IMR-90 (cell line): ENCODE measurements around the gene EXOC1L. TPM values are rescaled to one million over a fixed set of nuclear protein-coding genes. Genes with fewer than 3 reads are reported as not detected.
"Not testable (repeated sequence)": the region's sequence is repeated elsewhere in the genome, so short reads cannot be mapped to it uniquely, and the experiment has no call there.

Source experiments
- ATAC-seq: fragments of 200-7000 bp; cut with Tn5 transposase; 2 replicates; pipeline ENCODE4 v1.9.1; 2020; ENCODE audit warnings: low read depth, mild to moderate bottlenecking, moderate library complexity
- BruUV-seq: library from RNA; stranded (reverse); fragments of 400-500 nt; replicated peaks from 2 replicates; lab custom pipeline; 2021; lab: Mats Ljungman, UMichigan
- CTCF ChIA-PET: fragments of 300-600 bp; formaldehyde crosslinking; extraction: SDS; loops from one replicate; lab custom pipeline; 2021; ENCODE audit warnings: antibody characterized with exemption; lab: Yijun Ruan, JAX
- POLR2A ChIA-PET: fragments of 300-600 bp; sonication (Branson Sonifier 250); formaldehyde crosslinking; loops from one replicate; lab custom pipeline; 2022; ENCODE audit warnings: antibody characterized with exemption; ENCODE audit not compliant: unreplicated experiment; lab: Charles Lee
- DNase-seq: peaks from one replicate; pipeline ENCODE4 v3.0.0; 2013
- H2AFZ ChIP-seq: replicated peaks from 2 replicates; pipeline ENCODE3; 2013; ENCODE audit warnings: low read length, mild to moderate bottlenecking; ENCODE audit not compliant: poor library complexity
- H2AK5ac ChIP-seq: 2 replicates; pipeline ENCODE4 v1.6.1; 2013; ENCODE audit warnings: low read depth, low read length, inconsistent platforms
- H2AK9ac ChIP-seq: replicated peaks from 2 replicates; pipeline ENCODE3; 2013; ENCODE audit warnings: mild to moderate bottlenecking, low read depth, low read length, moderate library complexity; ENCODE audit not compliant: poor library complexity
- H2BK120ac ChIP-seq: 2 replicates; pipeline ENCODE4 v1.6.1; 2013; ENCODE audit warnings: low read depth, low read length, inconsistent platforms
- H2BK15ac ChIP-seq: 3 replicates; pipeline ENCODE4 v1.6.1; 2013; ENCODE audit warnings: low read depth, low read length, inconsistent platforms
- H2BK20ac ChIP-seq: 2 replicates; pipeline ENCODE4 v1.6.1; 2013; ENCODE audit warnings: low read depth, mild to moderate bottlenecking, inconsistent platforms, low read length, moderate library complexity
- H2BK5ac ChIP-seq: 2 replicates; pipeline ENCODE4 v1.6.1; 2013; ENCODE audit warnings: mild to moderate bottlenecking, low read depth, low read length, inconsistent platforms; ENCODE audit not compliant: poor library complexity, severe bottlenecking
- H3K14ac ChIP-seq: replicated peaks from 2 replicates; pipeline ENCODE4 v1.6.1; 2013; ENCODE audit warnings: low read depth, low read length, inconsistent platforms
- H3K18ac ChIP-seq: 2 replicates; pipeline ENCODE4 v1.6.1; 2013; ENCODE audit warnings: low read depth, low read length, control low read depth
- H3K23ac ChIP-seq: 2 replicates; pipeline ENCODE4 v1.6.1; 2013; ENCODE audit warnings: low read depth, low read length, inconsistent platforms
- H3K27ac ChIP-seq: 2 replicates; pipeline ENCODE4 v1.5.1; 2013; ENCODE audit warnings: mild to moderate bottlenecking, control low read depth, low read length; ENCODE audit not compliant: insufficient read depth
- H3K27me3 ChIP-seq: 2 replicates; pipeline ENCODE4 v1.6.1; 2013; ENCODE audit warnings: low read length; ENCODE audit not compliant: control insufficient read depth, insufficient read depth
- H3K36me3 ChIP-seq: 2 replicates; pipeline ENCODE4 v1.6.1; 2013; ENCODE audit warnings: low read length, mixed read lengths; ENCODE audit not compliant: control insufficient read depth, insufficient read depth
- H3K4ac ChIP-seq: 2 replicates; pipeline ENCODE4 v1.6.1; 2013; ENCODE audit warnings: low read depth, low read length, inconsistent platforms
- H3K4me1 ChIP-seq: 2 replicates; pipeline ENCODE4 v1.6.1; 2013; ENCODE audit warnings: low read length, mixed read lengths; ENCODE audit not compliant: control insufficient read depth, insufficient read depth
- H3K4me2 ChIP-seq: 2 replicates; pipeline ENCODE4 v1.6.1; 2013; ENCODE audit warnings: low read depth, mild to moderate bottlenecking, control low read depth, low read length, moderate library complexity
- H3K4me3 ChIP-seq: 2 replicates; pipeline ENCODE4 v1.5.1; 2013; ENCODE audit warnings: low read depth, mild to moderate bottlenecking, control low read depth, low read length, moderate library complexity; ENCODE audit not compliant: insufficient read depth
- H3K56ac ChIP-seq: 2 replicates; pipeline ENCODE4 v1.6.1; 2013; ENCODE audit warnings: low read length, inconsistent platforms; ENCODE audit not compliant: insufficient read depth; ENCODE audit errors: extremely low read depth
- H3K79me1 ChIP-seq, 2 experiments: 2 replicates each; pipeline ENCODE4 v1.6.1; 2013; ENCODE audit warnings: low read length in 2 of 2, inconsistent platforms in 1 of 2, low read depth in 1 of 2
- H3K9ac ChIP-seq: 2 replicates; pipeline ENCODE4 v1.6.1; 2013; ENCODE audit warnings: low read depth, low read length, control low read depth
- H3K9me1 ChIP-seq: 2 replicates; pipeline ENCODE4 v1.6.1; 2013; ENCODE audit warnings: low read length, inconsistent platforms; ENCODE audit not compliant: insufficient read depth
- H3K9me3 ChIP-seq: 2 replicates; pipeline ENCODE4 v1.6.1; 2013; ENCODE audit warnings: low read length; ENCODE audit not compliant: control insufficient read depth, insufficient read depth
- H4K20me1 ChIP-seq: 2 replicates; pipeline ENCODE4 v1.6.1; 2013; ENCODE audit warnings: low read length, inconsistent platforms; ENCODE audit not compliant: insufficient read depth
- H4K5ac ChIP-seq: 2 replicates; pipeline ENCODE4 v1.6.1; 2013; ENCODE audit warnings: mild to moderate bottlenecking, low read depth, low read length, control low read depth
- H4K8ac ChIP-seq, 2 experiments: 2 replicates each; pipeline ENCODE4 v1.6.1; 2013; ENCODE audit warnings: low read depth in 2 of 2, low read length in 2 of 2, control low read depth in 1 of 2, inconsistent platforms in 1 of 2
- H4K91ac ChIP-seq: 2 replicates; pipeline ENCODE4 v1.6.1; 2013; ENCODE audit warnings: low read depth, low read length, inconsistent platforms; ENCODE audit not compliant: insufficient read depth
- WGBS, 2 experiments: methylation state at CpG; one replicate each; pipeline versions ENCODE4 v1.1.5 to v1.1.7; 2013; ENCODE audit warnings: missing lambda C conversion rate in 2 of 2; ENCODE audit not compliant: insufficient read length in 1 of 2; ENCODE audit errors: extremely low coverage in 2 of 2; 5-methylcytosine and 5-hydroxymethylcytosine counted together
- dilution Hi-C: fragments of 300-500 bp; cut with HindIII; formaldehyde crosslinking; loops from one replicate; pipeline ENCODE4 v1.14.3; 2018; ENCODE audit warnings: low sequenced_read_pairs; ENCODE audit not compliant: unreplicated experiment
- in situ Hi-C: fragments of 300-500 bp; cut with MboI; formaldehyde crosslinking; loops from 3 replicates; pipeline ENCODE4 v1.14.3; 2019; ENCODE audit warnings: low sequenced_read_pairs, inconsistent platforms, mixed read lengths
- intact Hi-C: fragments of 100-400 bp; cut with micrococcal nuclease; formaldehyde crosslinking; loops from 2 replicates; pipeline ENCODE4 v1.10.0; 2022
- polyA plus RNA-seq, 3 experiments: library from polyadenylated mRNA; depleted of rRNA; stranded (reverse); fragments of >200 nt; gene quantifications; 2 replicates each; pipeline ENCODE4 v1.2.3, GENCODE V29; 2012; ENCODE audit warnings: low replicate concordance in 1 of 3
- total RNA-seq: library from RNA; depleted of rRNA; stranded (reverse); fragments of >200 nt; gene quantifications from 2 replicates; pipeline ENCODE4 v1.2.3, GENCODE V29; 2012

The EXOC1L gene
- total and polyA plus RNA-seq, 2 of the 4 experiments (the other 2 are of a cell fraction): not detected

GRCh38 chr4:55841373-55842239, 22.0 kb downstream of the EXOC1L start:
- H3K27ac ChIP-seq, H3K4me2 ChIP-seq, H2BK120ac ChIP-seq, dilution Hi-C loops, H4K20me1 ChIP-seq, H3K14ac ChIP-seq, BruUV-seq, in situ Hi-C loops, H3K4me1 ChIP-seq, DNase-seq, H2BK5ac ChIP-seq, POLR2A ChIA-PET, H4K91ac ChIP-seq, H3K23ac ChIP-seq, H2BK20ac ChIP-seq, H4K8ac ChIP-seq, H3K4ac ChIP-seq, H4K5ac ChIP-seq, H2AK9ac ChIP-seq, H3K9me3 ChIP-seq, H3K4me3 ChIP-seq, CTCF ChIA-PET, H3K36me3 ChIP-seq, H3K27me3 ChIP-seq, intact Hi-C loops, H3K9me1 ChIP-seq, H2BK15ac ChIP-seq, H3K18ac ChIP-seq, ATAC-seq, H2AFZ ChIP-seq, H3K79me1 ChIP-seq, H3K56ac ChIP-seq, H2AK5ac ChIP-seq, H3K9ac ChIP-seq: not testable (repeated sequence)
- 94% methylated on average over 5 of the region's 22 CpGs; no CpG with 5 or more reads in 1 of the 2 experiments for WGBS, 2 experiments

DNA sequence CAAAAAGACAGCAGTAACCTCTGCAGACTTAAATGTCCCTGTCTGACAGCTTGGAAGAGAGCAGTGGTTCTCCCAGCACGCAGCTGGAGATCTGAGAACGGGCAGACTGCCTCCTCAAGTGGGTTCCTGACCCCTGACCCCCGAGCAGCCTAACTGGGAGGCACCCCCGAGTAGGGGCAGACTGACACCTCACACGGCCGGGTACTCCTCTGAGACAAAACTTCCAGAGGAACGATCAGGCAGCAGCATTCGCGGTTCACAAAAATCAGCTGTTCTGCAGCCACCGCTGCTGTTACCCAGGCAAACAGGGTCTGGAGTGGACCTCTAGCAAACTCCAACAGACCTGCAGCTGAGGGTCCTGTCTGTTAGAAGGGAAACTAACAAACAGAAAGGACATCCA, 22.7 kb downstream of the EXOC1L start:
- in situ Hi-C loops, POLR2A ChIA-PET: not testable (repeated sequence)

More for the DNA sequence above, 22.7 kb downstream of the EXOC1L start:
- DNase-seq, H4K20me1 ChIP-seq, H3K9me1 ChIP-seq, H3K14ac ChIP-seq, H3K4me2 ChIP-seq, H3K36me3 ChIP-seq, H3K18ac ChIP-seq, H2BK120ac ChIP-seq, H3K9ac ChIP-seq, H2BK20ac ChIP-seq, H3K4ac ChIP-seq, H2BK15ac ChIP-seq, BruUV-seq, H3K27me3 ChIP-seq, intact Hi-C loops, dilution Hi-C loops, ATAC-seq, H3K4me1 ChIP-seq, H4K8ac ChIP-seq, H2AK5ac ChIP-seq, H2BK5ac ChIP-seq, CTCF ChIA-PET, H3K4me3 ChIP-seq, H3K9me3 ChIP-seq, H2AFZ ChIP-seq, H3K27ac ChIP-seq, H3K79me1 ChIP-seq, H4K91ac ChIP-seq, H3K56ac ChIP-seq, H3K23ac ChIP-seq, H2AK9ac ChIP-seq, H4K5ac ChIP-seq: not testable (repeated sequence)
- WGBS, 2 experiments: no CpG with 5 or more reads among the region's 10 CpGs
